KMS-11 (cell line): ENCODE measurements around the gene POLR1H.
A peak's percentile ranks its signal among the peaks of the same experiment; 100 is the strongest.

Experiments used
- H2AFZ ChIP-seq: fragments of 200-600 bp; sonication (generic); 2 replicates; pipeline ENCODE4 v1.6.1; 2016; ENCODE audit warnings: antibody characterized with exemption, mixed run types, low read depth
- H3K27ac ChIP-seq: fragments of 200-600 bp; sonication (generic); 2 replicates; pipeline ENCODE4 v1.6.1; 2016; ENCODE audit warnings: mild to moderate bottlenecking, mixed run types
- H3K27me3 ChIP-seq: fragments of 200-600 bp; sonication (generic); 2 replicates; pipeline ENCODE4 v1.6.1; 2017; ENCODE audit warnings: mild to moderate bottlenecking, low read depth, mixed run types, moderate library complexity; ENCODE audit not compliant: insufficient read depth
- H3K36me3 ChIP-seq: fragments of 200-600 bp; sonication (generic); 2 replicates; pipeline ENCODE4 v1.6.1; 2017; ENCODE audit warnings: mild to moderate bottlenecking, mixed run types; ENCODE audit not compliant: insufficient read depth
- H3K4me1 ChIP-seq: fragments of 200-600 bp; sonication (generic); 2 replicates; pipeline ENCODE4 v1.6.1; 2016; ENCODE audit warnings: mild to moderate bottlenecking, low read depth, mixed run types; ENCODE audit not compliant: poor library complexity, severe bottlenecking
- H3K4me2 ChIP-seq: fragments of 200-600 bp; sonication (generic); 2 replicates; pipeline ENCODE4 v1.7.0; 2016; ENCODE audit warnings: mild to moderate bottlenecking, mixed run types
- H3K4me3 ChIP-seq: fragments of 200-600 bp; sonication (generic); IDR thresholded peaks from 2 replicates; pipeline ENCODE4 v1.6.1; 2017; ENCODE audit warnings: low read depth, low read length, mixed read lengths; ENCODE audit not compliant: insufficient read depth
- H3K79me2 ChIP-seq: fragments of 200-600 bp; sonication (generic); 2 replicates; pipeline ENCODE4 v1.6.1; 2016; ENCODE audit warnings: low read depth, mixed run types; ENCODE audit not compliant: insufficient read depth
- H3K9ac ChIP-seq: fragments of 200-600 bp; sonication (generic); 2 replicates; pipeline ENCODE4 v1.6.1; 2016; ENCODE audit warnings: mild to moderate bottlenecking, mixed run types
- H4K20me1 ChIP-seq: fragments of 200-600 bp; sonication (generic); 2 replicates; pipeline ENCODE4 v1.6.1; 2016; ENCODE audit warnings: mild to moderate bottlenecking, mixed run types; ENCODE audit not compliant: insufficient read depth
- CTCF ChIP-seq: fragments of 200-600 bp; sonication (generic); conservative IDR thresholded peaks from 2 replicates; pipeline ENCODE4 v1.6.1; 2017; ENCODE audit warnings: low read depth, mild to moderate bottlenecking, antibody characterized with exemption, low read length, moderate library complexity, mixed read lengths

The POLR1H gene

DNA sequence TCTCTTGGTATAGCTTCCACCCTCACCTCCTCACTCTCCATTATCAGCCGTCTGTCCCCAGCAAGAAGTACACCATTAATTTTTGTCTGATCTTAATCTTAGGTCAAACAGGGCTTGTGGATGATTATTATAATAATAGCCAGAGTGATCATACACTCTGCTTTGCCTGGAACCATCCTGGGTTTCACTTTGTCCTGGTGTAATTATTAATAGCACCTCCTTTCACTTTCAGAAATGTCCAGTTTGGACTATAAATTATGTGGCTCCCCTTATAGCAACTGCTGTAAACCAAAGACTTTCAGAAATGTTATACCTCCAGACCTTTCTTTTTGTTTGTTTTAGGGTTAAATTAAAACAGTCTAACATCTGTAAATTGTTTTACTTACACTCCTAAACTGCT lies 52.8 kb downstream of the POLR1H start:
- no peaks in the 10 kb centered on the region for H4K20me1 ChIP-seq
- no peak overlapping the region for H3K4me3 ChIP-seq
- no peak overlapping the region for H3K9ac ChIP-seq
- no peaks in the 10 kb centered on the region for H3K79me2 ChIP-seq
- no peaks in the 10 kb centered on the region for H3K27me3 ChIP-seq
- no peak for TF ChIP-seq CTCF
- peak overlapping the region; percentile 32; the same call in 1 of the 2 replicates for H3K27ac ChIP-seq
- H3K4me1 ChIP-seq, result peaks cover 50% of the 10 kb centered on the region
- H3K36me3 ChIP-seq, result no peaks in the 10 kb centered on the region
- peak overlapping the region; percentile 91 for H3K4me2 ChIP-seq
- no peak overlapping the region for H2AFZ ChIP-seq
